ENCODE results near the gene ZNF548. TPM values are rescaled to one million over a fixed set of nuclear protein-coding genes. Genes with fewer than 3 reads are reported as not detected.

Gene ZNF548
- total RNA-seq, 2 experiments from 2014 or later = 23.8 to 28.8 TPM

- no peak overlapping the region for H3K4me3 Mint-ChIP-seq
- CTCF ChIA-PET = no interaction called here
Observed at GRCh38 chr19:57419439-57419838, 29.8 kb downstream of the ZNF548 start.

GRCh38 chr19:57421037-57421436, 31.4 kb downstream of the ZNF548 start:
- Mint-ChIP-seq H3K4me1 (no peaks in the 10 kb centered on the region), H3K27ac (no peak overlapping the region), H3K4me3 (no peak overlapping the region), H3K9me3 (ENCODE audit: low read depth) (peaks cover 35% of the 10 kb centered on the region), H3K27me3 (no peaks in the 10 kb centered on the region), H3K36me3 (peaks cover 64% of the 10 kb centered on the region)
- DNase-seq (no peak), ATAC-seq (no peak)
- CTCF ChIA-PET = no interaction called here

More at GRCh38 chr19:57419439-57419838, 29.8 kb downstream of the ZNF548 start:
- no peak for DNase-seq
- Mint-ChIP-seq H3K27me3 (no peaks in the 10 kb centered on the region), H3K4me1 (no peaks in the 10 kb centered on the region), H3K9me3 (ENCODE audit: low read depth) (peaks cover 42% of the 10 kb centered on the region), H3K36me3 (peaks cover 74% of the 10 kb centered on the region), H3K27ac (no peak overlapping the region)
- no peak for ATAC-seq

GRCh38 chr19:57434386-57435061, 44.9 kb downstream of the ZNF548 start:
- DNase-seq (no peak), ATAC-seq (peak; percentile 18)
- Mint-ChIP-seq H3K27me3 (no peaks in the 10 kb centered on the region), H3K27ac (peak overlapping the region; percentile 90), H3K4me1 (peaks cover 27% of the 10 kb centered on the region), H3K4me3 (peak overlapping the region; percentile 85), H3K36me3 (peaks cover 39% of the 10 kb centered on the region), H3K9me3 (ENCODE audit: low read depth) (peaks cover 11% of the 10 kb centered on the region)
- CTCF ChIA-PET = interaction anchor here (1.7 kb wide), 1 partner anchor 9 kb away, joined by 6 read pairs; no protein-coding TSS in a partner anchor

GRCh38 chr19:57435062-57435978, 45.7 kb downstream of the ZNF548 start, which contains the start of gene ZNF749:
TSS of gene ZNF749 (plus strand) at chr19:57435325. CDS start at chr19:57435579, 254 bp downstream.
- peaks cover 27% of the 10 kb centered on the region for H3K4me1 Mint-ChIP-seq
- peaks cover 47% of the 10 kb centered on the region for H3K36me3 Mint-ChIP-seq
- CTCF ChIA-PET = interaction anchor here (0.7 to 1.7 kb wide), 3 partner anchors 10 to 30 kb away, joined by 3 to 6 read pairs (median 3); no protein-coding TSS in a partner anchor
- peaks cover 18% of the 10 kb centered on the region for H3K9me3 Mint-ChIP-seq (ENCODE audit: low read depth)
- peak within 1 kb of the TSS; percentile 90 for H3K27ac Mint-ChIP-seq
- peak; percentile 98 for ATAC-seq
- H3K27me3 Mint-ChIP-seq = no peaks in the 10 kb centered on the region
- peak; percentile 99 for DNase-seq
- peak within 1 kb of the TSS; percentile 85 for H3K4me3 Mint-ChIP-seq

GRCh38 chr19:57436417-57436816, 46.8 kb downstream of the ZNF548 start:
- H3K27me3 Mint-ChIP-seq = no peaks in the 10 kb centered on the region
- CTCF ChIA-PET = interaction anchor here (1.6 kb wide), 1 partner anchor 29 kb away, joined by 3 read pairs; no protein-coding TSS in a partner anchor
- H3K4me1 Mint-ChIP-seq = peaks cover 27% of the 10 kb centered on the region
- peaks cover 24% of the 10 kb centered on the region for H3K9me3 Mint-ChIP-seq (ENCODE audit: low read depth)
- H3K27ac Mint-ChIP-seq = peak overlapping the region; percentile 90
- no peak for DNase-seq
- peaks cover 55% of the 10 kb centered on the region for H3K36me3 Mint-ChIP-seq
- H3K4me3 Mint-ChIP-seq = peak overlapping the region; percentile 85
- ATAC-seq = no peak

GRCh38 chr19:57437931-57438330, 48.3 kb downstream of the ZNF548 start:
- no peak overlapping the region for H3K27ac Mint-ChIP-seq
- CTCF ChIA-PET = no interaction called here

GRCh38 chr19:57438925-57439324, 49.3 kb downstream of the ZNF548 start:
- CTCF ChIA-PET = no interaction called here

More at GRCh38 chr19:57437931-57438330, 48.3 kb downstream of the ZNF548 start:
- Mint-ChIP-seq H3K4me1 (peaks cover 28% of the 10 kb centered on the region), H3K27me3 (no peaks in the 10 kb centered on the region), H3K4me3 (no peak overlapping the region), H3K9me3 (ENCODE audit: low read depth) (peaks cover 30% of the 10 kb centered on the region), H3K36me3 (peaks cover 62% of the 10 kb centered on the region)
- DNase-seq (no peak), ATAC-seq (no peak)

GRCh38 chr19:57441979-57442752, 52.5 kb downstream of the ZNF548 start:
- no peak overlapping the region for H3K27ac Mint-ChIP-seq
- H3K4me3 Mint-ChIP-seq = no peak overlapping the region
- ATAC-seq = no peak
- H3K9me3 Mint-ChIP-seq (ENCODE audit: low read depth) = peaks cover 44% of the 10 kb centered on the region
- CTCF ChIA-PET = no interaction called here
- H3K36me3 Mint-ChIP-seq = peaks cover 81% of the 10 kb centered on the region
- H3K27me3 Mint-ChIP-seq = no peaks in the 10 kb centered on the region
- peaks cover 3% of the 10 kb centered on the region for H3K4me1 Mint-ChIP-seq
- no peak for DNase-seq

More at GRCh38 chr19:57438925-57439324, 49.3 kb downstream of the ZNF548 start:
- DNase-seq (no peak), ATAC-seq (no peak)
- peaks cover 67% of the 10 kb centered on the region for H3K36me3 Mint-ChIP-seq
- H3K27ac Mint-ChIP-seq = no peak overlapping the region
- H3K9me3 Mint-ChIP-seq (ENCODE audit: low read depth) = peaks cover 32% of the 10 kb centered on the region
- no peak overlapping the region for H3K4me3 Mint-ChIP-seq
- peaks cover 27% of the 10 kb centered on the region for H3K4me1 Mint-ChIP-seq
- no peaks in the 10 kb centered on the region for H3K27me3 Mint-ChIP-seq

- Mint-ChIP-seq H3K4me3 (no peak overlapping the region), H3K4me1 (peaks cover 3% of the 10 kb centered on the region), H3K27ac (no peak overlapping the region), H3K36me3 (peaks cover 78% of the 10 kb centered on the region), H3K9me3 (ENCODE audit: low read depth) (peaks cover 44% of the 10 kb centered on the region), H3K27me3 (no peaks in the 10 kb centered on the region)
- no peak for ATAC-seq
- CTCF ChIA-PET = no interaction called here
- DNase-seq = no peak
Observed at GRCh38 chr19:57443121-57443696, 53.6 kb downstream of the ZNF548 start.

GRCh38 chr19:57452307-57452706, 62.7 kb downstream of the ZNF548 start:
- no peak for ATAC-seq
- CTCF ChIA-PET = no interaction called here
- Mint-ChIP-seq H3K4me1 (no peaks in the 10 kb centered on the region), H3K27me3 (no peaks in the 10 kb centered on the region), H3K9me3 (ENCODE audit: low read depth) (peaks cover 26% of the 10 kb centered on the region), H3K27ac (no peak overlapping the region), H3K36me3 (peaks cover 36% of the 10 kb centered on the region), H3K4me3 (no peak overlapping the region)
- DNase-seq = no peak

Measured in activated CD8-positive, alpha-beta memory T cell treated with anti-CD3 and anti-CD28 coated beads, Interleukin-2, amount 10 ng/mL, durations not matched to agents 7 days and 5 days (primary cell).